Central memory CD4-positive, alpha-beta T cell (primary cell): ENCODE results near the gene HNF4A.

Experiments
- DNase-seq: peaks from one replicate; pipeline ENCODE4 v3.0.0; 2022

Gene HNF4A

DNA sequence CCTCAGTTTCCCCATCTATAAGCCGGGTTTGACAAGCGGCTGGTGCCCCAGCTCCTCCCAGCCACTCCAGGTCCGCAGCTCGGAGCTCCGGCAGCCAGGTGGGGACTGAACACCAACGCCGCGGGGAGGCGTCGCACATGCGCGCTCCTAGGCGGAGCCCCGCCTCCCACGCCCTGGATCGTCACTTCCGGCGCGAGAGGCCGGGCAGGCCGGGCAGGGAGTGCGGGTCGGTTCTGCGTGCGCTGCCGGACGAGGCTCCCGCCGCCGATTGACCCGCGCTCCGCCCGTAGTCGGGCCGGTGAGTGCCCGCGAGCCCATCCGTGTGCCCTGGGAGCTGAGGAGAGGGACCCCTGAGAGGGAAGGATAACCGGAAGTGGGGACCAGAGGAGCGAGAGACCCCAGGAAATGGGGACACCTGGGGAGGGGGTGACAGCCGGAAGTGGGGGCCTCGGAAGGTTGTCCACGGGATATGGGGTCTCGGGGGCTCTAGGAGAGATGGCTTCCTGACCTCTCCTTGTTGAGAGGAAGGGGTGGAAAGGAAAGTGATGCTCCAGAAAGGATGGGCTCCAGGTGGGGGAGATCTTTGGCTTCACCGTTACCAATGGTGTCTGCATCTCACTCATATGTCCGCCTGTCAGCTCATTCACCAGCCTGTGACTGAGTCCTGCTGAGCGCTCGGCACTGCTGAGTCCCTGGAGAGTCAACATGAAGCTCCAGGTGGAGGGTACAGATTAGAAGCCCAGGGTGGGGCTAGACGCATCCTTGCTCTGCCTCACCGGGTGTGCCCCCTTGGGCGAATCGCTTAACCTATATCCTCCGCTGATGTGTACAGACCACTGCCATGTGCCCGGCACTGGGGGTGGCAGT lies 120.4 kb downstream of the HNF4A start, which contains the start of gene TTPAL:
TSS of gene TTPAL (plus strand) at position 181 of the 867 bp plus-strand sequence. CDS start 4,126 bp downstream, outside the sequence.
- peak; percentile 85 for DNase-seq

DNA sequence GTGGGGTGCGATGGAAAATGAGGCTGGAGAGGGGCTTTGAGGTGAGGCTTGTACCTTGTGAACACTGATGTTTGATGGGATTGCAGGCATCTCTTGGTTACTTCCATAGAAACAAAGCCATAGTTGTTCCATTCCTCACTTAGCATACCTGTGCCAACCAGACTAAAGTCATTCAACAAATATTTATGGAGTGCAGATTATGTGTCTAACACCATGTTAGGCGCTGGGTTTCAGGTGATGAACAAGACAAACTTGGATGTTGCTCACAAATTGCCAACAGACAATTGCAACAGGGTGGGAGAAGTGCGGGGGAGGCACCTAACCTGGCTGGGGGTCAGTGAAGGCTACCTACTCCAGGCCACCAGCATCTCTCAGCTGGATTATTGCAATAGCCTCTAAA lies 121.7 kb downstream of the HNF4A start:
- DNase-seq, result no peak

DNA sequence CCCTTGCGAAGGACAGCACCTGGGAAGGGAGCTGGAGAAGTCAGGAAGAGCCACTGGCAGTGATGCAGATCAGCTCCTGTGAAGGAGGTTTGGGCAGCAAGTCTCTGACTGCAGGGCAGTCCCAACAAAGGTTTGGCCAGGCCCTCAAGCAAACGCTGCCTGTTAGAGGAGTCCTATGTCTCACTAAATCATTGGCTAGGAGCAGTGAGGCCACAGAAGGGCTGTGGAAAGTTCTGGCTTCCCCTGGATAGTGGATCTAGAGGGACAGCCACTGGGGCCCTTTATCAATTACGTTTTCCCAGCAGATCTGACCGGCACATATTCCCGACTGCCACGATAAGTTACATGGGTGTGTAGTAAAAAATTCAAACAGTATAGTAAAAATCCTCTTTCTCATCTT lies 122.7 kb downstream of the HNF4A start:
- no peak for DNase-seq

- DNase-seq, result no peak
Measured at GRCh38 chr20:44479643-44480042, 124.1 kb downstream of the HNF4A start.

DNA sequence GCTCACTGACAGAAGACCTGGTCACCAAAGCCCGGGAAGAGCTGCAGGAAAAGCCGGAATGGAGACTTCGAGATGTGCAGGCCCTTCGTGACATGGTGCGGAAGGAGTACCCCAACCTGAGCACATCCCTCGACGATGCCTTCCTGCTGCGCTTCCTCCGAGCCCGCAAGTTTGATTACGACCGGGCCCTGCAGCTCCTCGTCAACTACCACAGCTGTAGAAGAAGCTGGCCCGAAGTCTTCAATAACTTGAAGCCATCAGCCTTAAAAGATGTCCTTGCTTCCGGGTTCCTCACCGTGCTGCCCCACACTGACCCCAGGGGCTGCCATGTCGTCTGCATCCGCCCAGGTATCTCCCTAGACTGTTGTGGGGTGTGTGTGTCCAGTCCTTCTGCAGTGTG lies 124.6 kb downstream of the HNF4A start:
- DNase-seq, result no peak

GRCh38 chr20:44481719-44482416 lies 126.4 kb downstream of the HNF4A start:
- no peak for DNase-seq

- no peak for DNase-seq
Measured at GRCh38 chr20:44483112-44483511, 127.6 kb downstream of the HNF4A start.
